Measurements from ENCODE around the gene WFS1. TPM values are rescaled to one million over a fixed set of nuclear protein-coding genes. Genes with fewer than 3 reads are reported as not detected.

WFS1 gene
- total and polyA plus RNA-seq, 2 of the 8 experiments (the other 6 are each of a cell fraction or from before 2014, with no cell fraction given) = 29.1 to 43.1 TPM

DNA sequence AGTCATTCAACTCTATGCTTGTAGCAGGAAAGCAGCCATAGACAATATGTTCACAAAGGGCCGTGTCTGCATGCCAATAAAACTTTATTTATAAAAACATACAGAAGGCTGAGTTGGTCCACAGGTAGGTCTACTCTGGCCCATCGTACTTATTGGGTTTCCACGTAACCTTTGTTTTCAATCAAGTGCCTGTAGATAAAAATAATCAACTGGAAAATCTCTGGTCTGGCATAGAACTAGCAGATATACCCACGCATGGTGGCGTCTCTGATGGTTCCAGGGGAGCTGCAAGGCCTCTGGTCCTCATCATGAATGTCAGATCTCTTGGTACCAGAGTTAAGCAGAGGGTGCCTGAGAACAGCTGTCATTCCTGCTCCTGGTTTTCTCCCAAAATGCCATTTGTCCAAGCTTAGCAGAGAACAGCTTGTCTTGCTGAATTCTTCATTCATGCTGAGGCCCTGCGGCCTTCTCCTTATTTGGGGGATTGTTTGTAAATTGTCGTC lies 37.9 kb upstream of the WFS1 start:
- DNase-seq (ENCODE audit: low read depth in 1 of 2, low spot score in 2 of 2) (no peak), FAIRE-seq (no peak)
- H3K4me2 ChIP-seq (ENCODE audit: insufficient read depth in 1 of 2, low read depth in 2 of 2, low read length in 2 of 2) = no peak overlapping the region
- H2BK120ac ChIP-seq (replicated peaks; ENCODE audit: low read depth, low read length) = no peak overlapping the region
- H2BK20ac ChIP-seq (ENCODE audit: low read length) = no peak overlapping the region
- H3K23me2 ChIP-seq (ENCODE audit: low read depth, low read length) = peaks cover 2% of the 10 kb centered on the region; the same call in 1 of the 2 replicates
- no peak overlapping the region for H3K4me3 ChIP-seq (ENCODE audit: extremely low read depth in 1 of 4, insufficient read depth in 2 of 4, low read depth in 3 of 4, low read length in 4 of 4)
- no peak overlapping the region for H4K91ac ChIP-seq (replicated peaks; ENCODE audit: insufficient read length, low read length)
- no peak overlapping the region for H3K14ac ChIP-seq (ENCODE audit: insufficient read length)
- H3K23ac ChIP-seq (ENCODE audit: insufficient read length) = no peak overlapping the region
- H3K36me3 ChIP-seq (ENCODE audit: control insufficient read depth in 2 of 4, insufficient read depth in 4 of 4, low read length in 3 of 4) = no peaks in the 10 kb centered on the region
- H3K79me2 ChIP-seq (ENCODE audit: control insufficient read depth in 1 of 2, insufficient read depth in 2 of 2, low read length in 2 of 2) = no peaks in the 10 kb centered on the region
- H3K27ac ChIP-seq (ENCODE audit: low read depth, low read length) = no peak overlapping the region
- no peaks in the 10 kb centered on the region; a peak in 1 of 7 replicates for H3K4me1 ChIP-seq (replicated peaks in 1 of 4; ENCODE audit: control insufficient read depth in 3 of 4, insufficient read depth in 4 of 4, low read length in 3 of 4)
- no peak overlapping the region for H2AFZ ChIP-seq (ENCODE audit: low read length)
- H4K20me1 ChIP-seq (replicated peaks in 1 of 2; ENCODE audit: control insufficient read depth in 1 of 2, insufficient read depth in 2 of 2, low read length in 2 of 2) = no peaks in the 10 kb centered on the region
- 87% methylated on average over 7 of the region's 7 CpGs; no CpG with 5 or more reads in 1 of the 2 experiments for WGBS, 2 experiments (ENCODE audit: extremely low coverage in 1 of 2, insufficient coverage in 1 of 2, insufficient read length in 1 of 2, insufficient replicate concordance in 2 of 2, low coverage in 1 of 2, low lambda C conversion rate in 2 of 2, missing lambda C conversion rate in 1 of 2)
- no peak overlapping the region for H3K56ac ChIP-seq (replicated peaks; ENCODE audit: insufficient read length, low read depth, low read length)
- H3K9me3 ChIP-seq (ENCODE audit: insufficient read depth in 2 of 2, low read depth in 1 of 2, low read length in 1 of 2) = no peaks in the 10 kb centered on the region
- H4K8ac ChIP-seq (ENCODE audit: extremely low read depth, insufficient read depth, low read length) = no peak overlapping the region
- H4K5ac ChIP-seq (ENCODE audit: insufficient read length, low read depth, low read length) = no peak overlapping the region
- H3K9ac ChIP-seq (replicated peaks in 1 of 4; ENCODE audit: extremely low read depth in 1 of 4, low read depth in 3 of 4, low read length in 3 of 4) = no peak overlapping the region
- H3K18ac ChIP-seq (ENCODE audit: extremely low read depth, low read length) = no peak overlapping the region
- POLR2A ChIA-PET (ENCODE audit: partially characterized antibody) = no interaction called here
- no peak overlapping the region for H2BK12ac ChIP-seq (ENCODE audit: low read depth, low read length)
- H3K4ac ChIP-seq (replicated peaks; ENCODE audit: insufficient read length, low read depth, low read length) = no peak overlapping the region
- no peaks in the 10 kb centered on the region for H3K79me1 ChIP-seq (ENCODE audit: low read depth, low read length)
- H3K27me3 ChIP-seq (replicated peaks in 1 of 4; ENCODE audit: control insufficient read depth in 3 of 4, extremely low read depth in 1 of 4, insufficient read depth in 3 of 4, low read length in 3 of 4) = no peaks in the 10 kb centered on the region
- H2BK15ac ChIP-seq (ENCODE audit: low read length) = no peak overlapping the region
- CTCF ChIA-PET (ENCODE audit: partially characterized antibody) = interaction anchor here (1.1 to 1.5 kb wide), 2 partner anchors 19 to 234 kb away, joined by 3 to 7 read pairs; no protein-coding TSS in a partner anchor
- H2AK5ac ChIP-seq (ENCODE audit: low read depth, low read length) = no peak overlapping the region
- H2BK5ac ChIP-seq (ENCODE audit: low read depth, low read length) = no peak overlapping the region
- TF ChIP-seq SIN3A (conservative IDR thresholded peaks at IDR 0.05 in 1 of 2, IDR thresholded peaks at IDR 0.05 in 1 of 2; ENCODE audit: low read depth in 1 of 2, low read length in 2 of 2) (no peak), GTF2F1 (IDR thresholded peaks at IDR 0.05; ENCODE audit: borderline replicate concordance, low read depth, low read length) (no peak), EGR1 (IDR thresholded peaks at IDR 0.05; ENCODE audit: borderline replicate concordance, low read depth, low read length) (no peak), NRF1 (IDR thresholded peaks at IDR 0.05; ENCODE audit: low read depth, low read length) (no peak), NANOG (IDR thresholded peaks at IDR 0.05; ENCODE audit: insufficient read depth, low read depth, low read length, poor library complexity, severe bottlenecking) (no peak), KDM5A (IDR thresholded peaks at IDR 0.05; ENCODE audit: low read length) (no peak), TEAD4 (IDR thresholded peaks at IDR 0.05; ENCODE audit: low read depth, low read length) (no peak), RBBP5 (IDR thresholded peaks at IDR 0.05; ENCODE audit: borderline replicate concordance, low read depth, low read length) (no peak), JUN (IDR thresholded peaks at IDR 0.05; ENCODE audit: low read depth, low read length) (no peak), CREB1 (IDR thresholded peaks at IDR 0.05) (no peak), SIRT6 (IDR thresholded peaks at IDR 0.05; ENCODE audit: low read length) (no peak), CHD2 (IDR thresholded peaks at IDR 0.05; ENCODE audit: low read length) (no peak), RXRA (IDR thresholded peaks at IDR 0.05; ENCODE audit: insufficient read depth, low read depth, low read length) (no peak)
- TF ChIP-seq, protein P1, sequence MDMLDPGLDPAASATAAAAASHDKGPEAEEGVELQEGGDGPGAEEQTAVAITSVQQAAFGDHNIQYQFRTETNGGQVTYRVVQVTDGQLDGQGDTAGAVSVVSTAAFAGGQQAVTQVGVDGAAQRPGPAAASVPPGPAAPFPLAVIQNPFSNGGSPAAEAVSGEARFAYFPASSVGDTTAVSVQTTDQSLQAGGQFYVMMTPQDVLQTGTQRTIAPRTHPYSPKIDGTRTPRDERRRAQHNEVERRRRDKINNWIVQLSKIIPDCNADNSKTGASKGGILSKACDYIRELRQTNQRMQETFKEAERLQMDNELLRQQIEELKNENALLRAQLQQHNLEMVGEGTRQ (IDR thresholded peaks at IDR 0.05; ENCODE audit: low read length) = no peak
